Brain microvascular endothelial cell (primary cell): Measurements from ENCODE around the gene ARMC6.

Source experiments
- DNase-seq: peaks from one replicate; pipeline ENCODE4 v3.0.0-alpha.2; 2020
- H3K27ac ChIP-seq: fragments of 250-450 bp; sonication (Bioruptor Pico); 2 replicates; pipeline ENCODE4 v1.5.1; 2020; ENCODE audit warnings: mild to moderate bottlenecking, moderate library complexity
- H3K27me3 ChIP-seq: fragments of 250-450 bp; sonication (Bioruptor Pico); replicated peaks from 2 replicates; pipeline ENCODE4 v1.5.1; 2020; ENCODE audit warnings: mild to moderate bottlenecking
- H3K36me3 ChIP-seq: fragments of 250-450 bp; sonication (Bioruptor Pico); replicated peaks from 2 replicates; pipeline ENCODE4 v1.5.1; 2020; ENCODE audit warnings: mild to moderate bottlenecking
- H3K4me3 ChIP-seq: 2 replicates; pipeline ENCODE4 v1.5.1; 2011; ENCODE audit warnings: low read depth, mild to moderate bottlenecking, control low read depth, low read length, moderate library complexity
- in situ Hi-C: cut with HindIII; loops from 2 replicates; pipeline ENCODE4 v1.10.0; 2017; ENCODE audit warnings: low sequenced_read_pairs, low pct_ligation_motif_present
- TF ChIP-seq, protein P1 (sequence below): IDR thresholded peaks from 2 replicates; pipeline ENCODE4 v1.5.1; 2011; ENCODE audit warnings: low read depth, mild to moderate bottlenecking, moderate library complexity, low read length, control low read depth, inconsistent platforms; ENCODE audit errors: missing control alignments

Gene ARMC6

DNA sequence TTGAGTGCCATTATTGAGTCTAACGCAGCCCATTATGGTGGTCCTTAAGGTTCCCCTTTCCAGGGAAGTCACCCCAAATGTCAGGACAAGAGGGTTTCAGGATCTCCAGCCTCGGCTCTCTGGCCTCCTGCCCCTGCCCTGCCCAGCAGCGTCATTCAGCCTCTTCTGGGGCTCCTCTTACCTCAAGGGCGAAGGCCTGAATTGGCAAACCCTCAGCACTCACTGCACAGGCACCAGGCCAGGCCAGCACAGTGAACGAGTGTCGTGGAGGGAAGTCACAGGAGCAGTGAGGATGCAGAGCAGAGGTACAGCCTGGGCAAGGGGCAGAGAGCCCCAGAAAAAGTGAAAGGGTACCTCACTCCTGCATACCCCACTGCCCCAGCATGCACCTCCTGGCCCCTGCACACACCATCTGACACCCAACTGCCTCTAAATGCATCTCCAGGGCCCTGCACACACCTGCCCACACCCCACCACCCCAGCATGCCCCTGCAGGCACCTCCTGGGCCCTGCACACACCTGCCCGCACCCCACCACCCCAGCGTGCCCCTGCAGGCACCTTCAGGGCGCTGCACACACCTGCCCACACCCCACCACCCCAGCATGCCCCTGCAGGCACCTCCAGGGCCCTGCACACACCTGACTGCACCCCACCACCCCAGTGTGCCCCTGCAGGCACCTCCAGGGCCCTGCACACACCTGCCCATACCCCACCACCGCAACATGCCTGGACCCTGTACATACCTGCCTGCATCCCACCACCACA lies 50.2 kb downstream of the ARMC6 start:
- no peak for DNase-seq
- in situ Hi-C loops = no loop called here
- no peaks in the 10 kb centered on the region for H3K27me3 ChIP-seq
- no peak overlapping the region for H3K4me3 ChIP-seq
- no peaks in the 10 kb centered on the region for H3K36me3 ChIP-seq
- no peak overlapping the region for H3K27ac ChIP-seq
- TF ChIP-seq, protein P1, sequence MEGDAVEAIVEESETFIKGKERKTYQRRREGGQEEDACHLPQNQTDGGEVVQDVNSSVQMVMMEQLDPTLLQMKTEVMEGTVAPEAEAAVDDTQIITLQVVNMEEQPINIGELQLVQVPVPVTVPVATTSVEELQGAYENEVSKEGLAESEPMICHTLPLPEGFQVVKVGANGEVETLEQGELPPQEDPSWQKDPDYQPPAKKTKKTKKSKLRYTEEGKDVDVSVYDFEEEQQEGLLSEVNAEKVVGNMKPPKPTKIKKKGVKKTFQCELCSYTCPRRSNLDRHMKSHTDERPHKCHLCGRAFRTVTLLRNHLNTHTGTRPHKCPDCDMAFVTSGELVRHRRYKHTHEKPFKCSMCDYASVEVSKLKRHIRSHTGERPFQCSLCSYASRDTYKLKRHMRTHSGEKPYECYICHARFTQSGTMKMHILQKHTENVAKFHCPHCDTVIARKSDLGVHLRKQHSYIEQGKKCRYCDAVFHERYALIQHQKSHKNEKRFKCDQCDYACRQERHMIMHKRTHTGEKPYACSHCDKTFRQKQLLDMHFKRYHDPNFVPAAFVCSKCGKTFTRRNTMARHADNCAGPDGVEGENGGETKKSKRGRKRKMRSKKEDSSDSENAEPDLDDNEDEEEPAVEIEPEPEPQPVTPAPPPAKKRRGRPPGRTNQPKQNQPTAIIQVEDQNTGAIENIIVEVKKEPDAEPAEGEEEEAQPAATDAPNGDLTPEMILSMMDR = no peak

DNA sequence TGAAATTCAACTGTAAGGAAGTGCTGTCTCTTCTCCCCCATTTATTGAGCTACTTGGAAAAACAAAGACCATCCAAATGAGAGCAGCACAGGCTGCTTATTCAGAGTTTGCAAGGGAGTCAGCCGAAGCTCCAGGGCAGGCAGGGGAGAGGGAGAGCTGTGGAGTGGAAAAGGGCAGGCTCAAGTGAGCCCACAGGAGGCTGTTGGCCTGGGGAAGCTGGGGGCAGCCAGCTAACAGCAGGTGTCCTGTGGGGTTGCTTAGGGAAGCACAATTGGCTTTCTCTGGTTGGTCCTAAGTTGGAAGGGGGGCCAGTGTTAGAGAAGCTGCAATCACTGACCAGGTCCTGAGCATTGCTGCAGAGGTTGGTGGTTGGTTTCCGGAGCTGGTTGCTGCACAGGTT lies 54.3 kb downstream of the ARMC6 start:
- TF ChIP-seq, protein P1 = no peak
- Histone ChIP-seq H3K27ac (no peak overlapping the region), H3K4me3 (no peak overlapping the region), H3K36me3 (no peaks in the 10 kb centered on the region), H3K27me3 (no peaks in the 10 kb centered on the region)
- in situ Hi-C loops = no loop called here
- no peak for DNase-seq

DNA sequence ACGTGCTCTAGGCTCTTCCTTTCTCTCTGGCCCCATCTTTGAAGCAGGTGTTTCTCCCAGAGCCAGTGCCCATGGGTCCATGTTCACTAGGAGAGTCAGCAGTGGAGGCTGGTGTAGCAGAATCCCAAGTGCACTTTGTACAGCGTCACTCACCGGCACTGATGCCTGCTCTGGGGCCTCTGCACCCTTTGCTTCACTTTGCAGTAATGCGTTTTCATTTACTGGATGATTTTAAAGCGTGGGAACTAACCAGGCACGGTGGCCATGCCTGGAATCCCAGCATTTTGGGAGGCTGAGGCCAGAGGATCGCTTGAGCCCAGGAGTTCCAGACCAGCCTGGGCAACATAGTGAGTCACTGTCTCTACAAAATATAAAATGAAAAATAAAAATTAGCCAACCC lies 61.1 kb downstream of the ARMC6 start:
- H3K4me3 ChIP-seq = no peak overlapping the region
- TF ChIP-seq, protein P1 = no peak
- H3K36me3 ChIP-seq = no peaks in the 10 kb centered on the region
- no peak for DNase-seq
- in situ Hi-C loops = no loop called here
- no peak overlapping the region for H3K27ac ChIP-seq
- no peaks in the 10 kb centered on the region for H3K27me3 ChIP-seq

DNA sequence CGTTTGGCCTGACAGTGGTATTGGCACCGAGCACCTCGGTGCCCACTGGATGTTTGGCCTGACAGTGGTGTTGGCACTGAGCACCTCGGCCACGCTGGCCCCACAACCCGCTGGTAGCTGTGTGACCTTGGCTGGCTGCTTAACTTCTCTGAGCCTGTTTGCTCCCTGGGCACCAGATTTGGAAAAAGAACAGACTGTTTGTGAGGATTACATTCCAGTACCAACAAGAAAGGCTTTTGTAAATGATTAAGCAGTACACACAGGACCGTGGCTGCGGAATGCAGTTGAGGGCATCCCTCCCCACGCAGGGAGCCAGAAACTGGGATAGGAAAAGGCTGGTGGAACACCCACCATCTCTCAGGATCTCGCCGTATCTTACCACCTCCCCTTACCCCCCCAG lies 62.3 kb downstream of the ARMC6 start:
- no peak for DNase-seq
- TF ChIP-seq, protein P1 = no peak
- no peaks in the 10 kb centered on the region for H3K27me3 ChIP-seq
- no peak overlapping the region for H3K27ac ChIP-seq
- H3K36me3 ChIP-seq = no peaks in the 10 kb centered on the region
- H3K4me3 ChIP-seq = no peak overlapping the region
- in situ Hi-C loops = no loop called here

DNA sequence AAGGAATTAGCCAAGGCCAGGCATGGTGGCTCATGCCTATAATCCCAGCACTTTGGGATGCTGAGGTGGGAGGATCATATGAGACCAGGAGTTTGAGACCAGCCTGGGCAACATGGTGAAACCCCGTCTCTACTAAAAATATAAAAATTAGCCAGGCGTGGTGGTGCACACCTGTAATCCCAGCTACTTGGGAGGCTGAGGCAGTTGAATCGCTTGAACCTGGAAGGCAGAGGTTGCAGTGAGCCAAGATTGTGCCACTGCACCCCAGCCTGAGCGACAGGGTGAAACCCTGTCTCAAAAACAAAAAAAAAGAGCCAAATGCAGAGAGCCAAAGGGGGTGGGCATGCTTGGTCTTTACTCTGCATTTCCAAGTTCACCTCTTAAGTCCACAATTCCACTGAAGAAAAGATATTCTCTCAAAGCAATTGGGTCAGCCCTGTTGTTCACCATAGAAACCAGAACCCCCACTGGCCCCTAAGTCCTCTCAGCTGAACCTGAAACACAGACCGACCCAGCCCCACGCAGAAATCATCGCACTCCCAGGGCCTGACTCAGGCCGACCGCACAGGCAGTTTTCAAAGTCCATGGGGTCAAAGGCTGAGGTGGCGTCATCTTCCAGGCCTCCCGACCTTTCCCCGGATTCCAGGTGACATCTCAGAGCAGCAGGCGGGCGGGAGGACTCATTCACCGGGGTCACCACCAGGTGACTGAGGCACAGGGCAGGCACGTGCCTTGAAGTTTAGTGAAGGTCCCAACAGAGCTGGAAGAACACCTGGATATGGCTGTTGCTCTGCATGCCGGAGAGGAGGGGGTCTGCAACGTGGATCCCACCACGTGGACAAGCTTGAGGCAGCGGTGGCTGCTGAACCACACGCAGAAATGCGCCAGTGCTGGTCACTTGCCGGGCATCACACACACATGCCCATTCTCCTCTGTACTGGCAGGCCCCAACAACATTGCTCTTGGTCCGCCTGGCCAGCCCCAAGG lies 63.5 kb downstream of the ARMC6 start:
- TF ChIP-seq, protein P1 = no peak
- Histone ChIP-seq H3K27me3 (no peaks in the 10 kb centered on the region), H3K27ac (no peak overlapping the region), H3K36me3 (no peaks in the 10 kb centered on the region), H3K4me3 (no peak overlapping the region)
- no peak for DNase-seq
- in situ Hi-C loops = no loop called here
